ENCODE data around the gene PCMT1.
"Not testable (repeated sequence)": the region's sequence is repeated elsewhere in the genome, so short reads cannot be mapped to it uniquely, and the experiment has no call there.

Gene PCMT1

DNA sequence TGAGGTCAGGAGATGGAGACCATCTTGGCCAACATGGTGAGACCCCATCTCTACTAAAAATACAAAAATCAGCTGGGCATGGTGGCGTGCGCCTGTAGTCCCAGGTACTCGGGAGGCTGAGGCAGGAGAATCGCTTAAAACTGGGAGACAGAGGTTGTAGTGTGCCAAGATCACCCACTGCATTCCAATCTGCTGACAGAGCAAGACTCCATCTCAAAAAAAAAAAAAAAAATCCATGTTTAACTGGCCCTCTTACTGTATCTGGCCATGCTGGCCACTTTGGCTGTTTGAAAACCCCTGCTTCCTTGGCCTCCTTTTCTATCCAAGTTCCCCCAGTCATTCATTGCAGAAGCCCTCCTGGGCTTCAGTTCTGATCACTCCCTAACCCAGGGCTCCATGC lies 94.5 kb downstream of the PCMT1 start:
- H3K9ac ChIP-seq (ENCODE audit: low read length); H3K4me1 ChIP-seq (ENCODE audit: control insufficient read depth, insufficient read depth, low read length); H3K4me3 ChIP-seq (ENCODE audit: low read depth, low read length); H3K9me3 ChIP-seq (ENCODE audit: control insufficient read depth, insufficient read depth, low read depth, low read length); H3K27me3 ChIP-seq (ENCODE audit: control insufficient read depth, insufficient read depth, low read length); H3K27ac ChIP-seq (ENCODE audit: low read depth, low read length); H3K36me3 ChIP-seq (ENCODE audit: control insufficient read depth, insufficient read depth, low read length): not testable (repeated sequence)

DNA sequence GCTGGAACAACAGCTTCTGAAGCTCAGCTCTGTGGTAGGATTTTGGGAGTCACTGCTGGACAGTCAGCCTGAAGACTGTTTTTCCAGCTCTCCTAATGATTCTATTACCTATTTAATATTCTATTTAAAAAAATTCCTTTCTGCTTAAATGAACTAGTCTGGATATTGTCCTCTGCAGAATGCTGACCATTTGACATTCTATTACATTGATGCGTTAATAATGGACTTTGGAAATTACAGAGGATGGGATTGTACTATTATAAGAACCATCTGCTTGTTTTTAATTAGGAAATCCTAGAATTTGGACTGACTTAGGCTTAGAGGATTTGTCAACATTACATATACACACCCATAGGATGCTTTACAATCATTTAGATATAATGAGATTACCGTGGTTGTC lies 94.9 kb downstream of the PCMT1 start:
- no peaks in the 10 kb centered on the region for H3K27me3 ChIP-seq (ENCODE audit: control insufficient read depth, insufficient read depth, low read length)
- no peaks in the 10 kb centered on the region for H3K9me3 ChIP-seq (ENCODE audit: control insufficient read depth, insufficient read depth, low read depth, low read length)
- H3K4me3 ChIP-seq (ENCODE audit: low read depth, low read length) = no peak overlapping the region
- no peak overlapping the region for H3K9ac ChIP-seq (ENCODE audit: low read length)
- no peak overlapping the region for H3K27ac ChIP-seq (ENCODE audit: low read depth, low read length)
- H3K4me1 ChIP-seq (ENCODE audit: control insufficient read depth, insufficient read depth, low read length) = no peaks in the 10 kb centered on the region; the same call in 1 of the 2 replicates
- H3K36me3 ChIP-seq (ENCODE audit: control insufficient read depth, insufficient read depth, low read length) = no peaks in the 10 kb centered on the region

DNA sequence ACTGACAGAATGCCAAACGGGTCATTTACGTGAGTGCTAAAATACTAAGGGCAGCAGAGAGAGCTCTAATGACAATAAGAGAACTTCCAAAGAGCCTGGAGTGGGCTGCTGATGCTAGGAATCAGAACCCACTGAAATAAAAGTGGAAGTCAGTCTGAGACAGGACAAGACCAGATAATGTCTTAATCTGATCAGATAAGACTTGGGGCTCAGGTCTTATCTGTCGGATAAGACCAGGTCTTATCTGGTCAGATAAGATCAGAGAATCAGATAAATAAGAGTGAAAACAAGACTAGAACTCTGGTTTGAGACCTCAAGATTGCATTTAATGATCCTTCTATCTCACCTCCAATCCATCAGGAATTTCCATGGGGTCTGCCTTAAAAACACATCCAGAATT lies 96.0 kb downstream of the PCMT1 start:
- Histone ChIP-seq H3K4me3 (ENCODE audit: low read depth, low read length) (no peak overlapping the region), H3K4me1 (ENCODE audit: control insufficient read depth, insufficient read depth, low read length) (no peaks in the 10 kb centered on the region; the same call in 1 of the 2 replicates), H3K27ac (ENCODE audit: low read depth, low read length) (no peak overlapping the region), H3K27me3 (ENCODE audit: control insufficient read depth, insufficient read depth, low read length) (no peaks in the 10 kb centered on the region), H3K36me3 (ENCODE audit: control insufficient read depth, insufficient read depth, low read length) (no peaks in the 10 kb centered on the region), H3K9me3 (ENCODE audit: control insufficient read depth, insufficient read depth, low read depth, low read length) (no peaks in the 10 kb centered on the region), H3K9ac (ENCODE audit: low read length) (peak overlapping the region; percentile 36)

DNA sequence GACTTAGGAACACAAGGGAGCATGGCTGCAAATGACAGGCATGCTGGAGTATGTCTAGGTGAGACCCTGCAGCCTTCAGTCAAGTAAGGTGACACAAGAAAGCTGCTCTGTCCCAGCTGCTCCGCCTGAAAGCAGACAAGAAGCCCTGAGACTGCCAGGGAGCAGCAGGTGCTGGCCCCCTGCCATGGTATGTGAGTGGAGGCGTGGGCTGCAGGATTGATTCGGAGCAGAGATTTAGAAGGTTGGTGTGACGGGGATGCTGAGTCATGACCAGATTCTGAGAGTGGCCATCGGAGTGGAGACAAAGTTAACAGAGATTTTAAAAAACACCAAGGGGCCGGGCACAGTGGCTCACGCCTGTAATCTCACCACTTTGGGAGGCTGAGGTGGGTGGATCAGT lies 96.8 kb downstream of the PCMT1 start:
- H3K27me3 ChIP-seq (ENCODE audit: control insufficient read depth, insufficient read depth, low read length) = no peaks in the 10 kb centered on the region
- no peaks in the 10 kb centered on the region; the same call in 1 of the 2 replicates for H3K4me1 ChIP-seq (ENCODE audit: control insufficient read depth, insufficient read depth, low read length)
- H3K9ac ChIP-seq (ENCODE audit: low read length) = peak overlapping the region; percentile 12
- no peak overlapping the region for H3K27ac ChIP-seq (ENCODE audit: low read depth, low read length)
- H3K9me3 ChIP-seq (ENCODE audit: control insufficient read depth, insufficient read depth, low read depth, low read length) = no peaks in the 10 kb centered on the region
- no peaks in the 10 kb centered on the region for H3K36me3 ChIP-seq (ENCODE audit: control insufficient read depth, insufficient read depth, low read length)
- no peak overlapping the region for H3K4me3 ChIP-seq (ENCODE audit: low read depth, low read length)

DNA sequence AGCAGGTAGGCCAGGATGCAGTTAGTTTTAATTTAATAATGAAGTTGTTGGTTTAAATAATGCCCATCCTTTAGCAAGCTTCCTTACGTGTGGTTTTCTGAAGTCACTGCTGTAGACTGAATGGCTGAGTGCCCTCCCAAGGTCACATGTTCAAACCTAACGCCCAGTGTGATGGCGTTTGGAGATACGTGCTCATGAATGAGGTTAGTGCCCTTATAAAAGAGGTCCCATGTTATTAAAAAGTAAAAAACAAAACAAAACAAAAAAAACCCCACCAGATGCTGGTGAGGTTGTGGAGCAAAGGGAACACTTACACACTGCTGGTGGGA lies 98.4 kb downstream of the PCMT1 start:
- Histone ChIP-seq H3K27me3 (ENCODE audit: control insufficient read depth, insufficient read depth, low read length) (no peaks in the 10 kb centered on the region), H3K4me1 (ENCODE audit: control insufficient read depth, insufficient read depth, low read length) (no peaks in the 10 kb centered on the region; the same call in 1 of the 2 replicates), H3K4me3 (ENCODE audit: low read depth, low read length) (no peak overlapping the region), H3K9me3 (ENCODE audit: control insufficient read depth, insufficient read depth, low read depth, low read length) (no peaks in the 10 kb centered on the region), H3K36me3 (ENCODE audit: control insufficient read depth, insufficient read depth, low read length) (no peaks in the 10 kb centered on the region), H3K27ac (ENCODE audit: low read depth, low read length) (no peak overlapping the region), H3K9ac (ENCODE audit: low read length) (no peak overlapping the region)

DNA sequence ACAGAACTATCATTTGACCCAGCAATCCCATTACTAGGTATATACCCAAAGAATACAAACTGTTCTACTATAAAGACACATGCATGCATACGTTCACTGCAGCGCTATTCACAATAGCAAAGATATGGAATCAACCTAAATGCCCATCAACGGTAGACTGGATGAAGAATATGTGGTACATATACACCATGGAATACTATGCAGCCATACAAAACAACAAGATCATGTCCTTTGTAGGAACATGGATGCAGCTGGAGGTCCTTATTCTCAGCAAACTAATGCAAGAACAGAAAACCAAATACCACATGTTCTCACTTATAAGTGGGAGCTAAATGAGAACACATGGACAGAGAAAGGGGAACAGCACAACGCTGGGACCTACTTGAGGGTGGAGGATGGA lies 98.8 kb downstream of the PCMT1 start:
- H3K4me3 ChIP-seq (ENCODE audit: low read depth, low read length); H3K27ac ChIP-seq (ENCODE audit: low read depth, low read length); H3K9ac ChIP-seq (ENCODE audit: low read length); H3K4me1 ChIP-seq (ENCODE audit: control insufficient read depth, insufficient read depth, low read length); H3K27me3 ChIP-seq (ENCODE audit: control insufficient read depth, insufficient read depth, low read length); H3K9me3 ChIP-seq (ENCODE audit: control insufficient read depth, insufficient read depth, low read depth, low read length); H3K36me3 ChIP-seq (ENCODE audit: control insufficient read depth, insufficient read depth, low read length): not testable (repeated sequence)

DNA sequence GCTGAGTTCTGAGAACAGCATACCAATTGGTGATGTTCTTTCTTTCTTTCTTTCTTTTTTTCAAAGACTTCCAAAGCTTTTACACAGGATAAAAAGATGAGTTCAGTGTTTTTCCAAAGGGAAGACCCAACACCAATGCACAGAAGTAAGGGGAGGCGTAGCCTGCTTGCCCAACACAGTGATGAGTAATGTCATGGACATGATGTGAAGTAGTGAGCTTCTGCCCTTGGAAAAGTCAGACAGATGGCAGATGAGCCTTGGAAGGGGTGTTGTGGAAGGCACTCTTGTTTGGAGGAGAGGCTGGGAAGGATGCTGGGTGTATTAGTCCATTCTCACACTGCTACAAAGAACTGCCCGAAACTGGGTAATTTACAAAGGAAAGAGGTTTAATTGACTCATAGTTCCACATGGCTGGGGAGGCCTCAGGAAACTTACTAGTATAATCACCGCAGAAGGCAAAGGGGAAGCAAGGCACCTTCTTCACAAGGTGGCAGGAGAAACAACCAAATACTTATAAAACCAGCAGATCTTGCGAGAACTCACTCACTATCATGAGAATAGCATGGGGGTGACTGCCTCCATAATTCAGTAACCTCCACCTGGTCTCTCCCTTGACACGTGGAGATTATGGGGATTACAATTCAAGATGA lies 102.0 kb downstream of the PCMT1 start:
- no peak overlapping the region for H3K27ac ChIP-seq (ENCODE audit: low read depth, low read length)
- peaks cover 15% of the 10 kb centered on the region for H3K4me1 ChIP-seq (ENCODE audit: control insufficient read depth, insufficient read depth, low read length)
- H3K9me3 ChIP-seq (ENCODE audit: control insufficient read depth, insufficient read depth, low read depth, low read length) = no peaks in the 10 kb centered on the region
- H3K27me3 ChIP-seq (ENCODE audit: control insufficient read depth, insufficient read depth, low read length) = no peaks in the 10 kb centered on the region
- H3K36me3 ChIP-seq (ENCODE audit: control insufficient read depth, insufficient read depth, low read length) = no peaks in the 10 kb centered on the region
- no peak overlapping the region for H3K4me3 ChIP-seq (ENCODE audit: low read depth, low read length)
- no peak overlapping the region for H3K9ac ChIP-seq (ENCODE audit: low read length)

DNA sequence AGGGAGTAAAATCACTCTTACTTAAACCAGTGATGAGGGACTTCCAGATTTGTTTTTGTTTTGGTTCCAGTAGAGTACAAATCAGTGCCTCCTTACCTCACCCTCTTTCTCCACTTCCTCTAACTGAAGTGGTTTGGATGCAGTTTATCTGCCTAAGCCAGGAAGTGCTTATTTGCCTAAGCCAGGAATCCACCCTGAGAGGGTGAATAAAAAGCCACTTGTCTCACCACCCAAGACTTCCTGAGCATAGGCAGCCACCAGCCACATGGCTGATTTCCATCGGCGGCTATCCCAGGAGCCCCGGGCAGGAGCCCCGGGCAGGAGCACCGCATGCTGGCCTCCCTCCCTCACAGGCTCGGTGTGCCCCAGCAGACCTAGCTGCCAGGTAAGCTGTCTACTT lies 102.6 kb downstream of the PCMT1 start:
- Histone ChIP-seq H3K36me3 (ENCODE audit: control insufficient read depth, insufficient read depth, low read length) (no peaks in the 10 kb centered on the region), H3K9me3 (ENCODE audit: control insufficient read depth, insufficient read depth, low read depth, low read length) (no peaks in the 10 kb centered on the region), H3K4me3 (ENCODE audit: low read depth, low read length) (no peak overlapping the region), H3K27me3 (ENCODE audit: control insufficient read depth, insufficient read depth, low read length) (no peaks in the 10 kb centered on the region), H3K27ac (ENCODE audit: low read depth, low read length) (no peak overlapping the region), H3K4me1 (ENCODE audit: control insufficient read depth, insufficient read depth, low read length) (peaks cover 15% of the 10 kb centered on the region), H3K9ac (ENCODE audit: low read length) (no peak overlapping the region)

DNA sequence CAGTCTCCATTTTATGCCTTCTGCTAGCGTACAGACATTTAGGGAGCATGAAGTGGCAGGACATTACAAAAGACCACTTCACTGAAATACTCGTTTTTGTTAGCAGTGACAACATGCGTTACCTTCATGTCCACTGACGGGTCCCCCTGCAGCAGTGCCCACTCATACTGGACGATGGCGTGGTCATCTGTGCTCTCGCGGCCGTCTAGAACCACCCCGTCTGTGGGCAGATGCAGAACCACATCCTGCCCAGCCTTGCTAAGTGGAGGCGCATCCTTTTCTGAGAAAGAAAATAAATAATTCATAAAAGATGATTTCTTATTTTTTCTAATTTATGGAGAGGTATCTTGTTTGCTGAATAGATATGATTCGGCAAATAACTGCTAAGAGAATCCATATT lies 103.3 kb downstream of the PCMT1 start:
- Histone ChIP-seq H3K4me3 (ENCODE audit: low read depth, low read length) (no peak overlapping the region), H3K27me3 (ENCODE audit: control insufficient read depth, insufficient read depth, low read length) (no peaks in the 10 kb centered on the region), H3K9me3 (ENCODE audit: control insufficient read depth, insufficient read depth, low read depth, low read length) (no peaks in the 10 kb centered on the region), H3K9ac (ENCODE audit: low read length) (no peak overlapping the region), H3K4me1 (ENCODE audit: control insufficient read depth, insufficient read depth, low read length) (peaks cover 15% of the 10 kb centered on the region), H3K27ac (ENCODE audit: low read depth, low read length) (no peak overlapping the region), H3K36me3 (ENCODE audit: control insufficient read depth, insufficient read depth, low read length) (no peaks in the 10 kb centered on the region)

DNA sequence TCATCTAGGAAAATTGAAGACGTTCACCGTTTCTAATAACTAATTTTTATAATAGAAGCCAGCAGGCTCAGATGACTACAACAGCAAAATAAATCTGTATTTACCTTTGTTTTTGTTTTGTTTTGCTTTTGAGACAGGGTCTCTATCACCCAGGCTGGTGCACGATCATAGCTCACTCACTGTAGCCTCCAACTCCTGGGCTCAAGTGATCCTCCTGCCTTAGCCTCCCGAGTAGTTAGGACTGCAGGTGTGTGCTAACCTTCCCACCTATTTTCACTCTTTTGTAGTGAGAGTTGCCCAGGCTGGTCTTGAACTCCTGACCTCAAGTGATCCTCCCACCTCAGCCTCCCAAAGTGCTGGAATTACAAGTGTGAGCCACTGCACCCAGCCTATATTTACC lies 104.5 kb downstream of the PCMT1 start:
- not testable (repeated sequence) for H3K9me3 ChIP-seq (ENCODE audit: control insufficient read depth, insufficient read depth, low read depth, low read length); H3K9ac ChIP-seq (ENCODE audit: low read length); H3K27ac ChIP-seq (ENCODE audit: low read depth, low read length); H3K36me3 ChIP-seq (ENCODE audit: control insufficient read depth, insufficient read depth, low read length); H3K4me3 ChIP-seq (ENCODE audit: low read depth, low read length); H3K27me3 ChIP-seq (ENCODE audit: control insufficient read depth, insufficient read depth, low read length)
- H3K4me1 ChIP-seq (ENCODE audit: control insufficient read depth, insufficient read depth, low read length) = peaks cover 15% of the 10 kb centered on the region

DNA sequence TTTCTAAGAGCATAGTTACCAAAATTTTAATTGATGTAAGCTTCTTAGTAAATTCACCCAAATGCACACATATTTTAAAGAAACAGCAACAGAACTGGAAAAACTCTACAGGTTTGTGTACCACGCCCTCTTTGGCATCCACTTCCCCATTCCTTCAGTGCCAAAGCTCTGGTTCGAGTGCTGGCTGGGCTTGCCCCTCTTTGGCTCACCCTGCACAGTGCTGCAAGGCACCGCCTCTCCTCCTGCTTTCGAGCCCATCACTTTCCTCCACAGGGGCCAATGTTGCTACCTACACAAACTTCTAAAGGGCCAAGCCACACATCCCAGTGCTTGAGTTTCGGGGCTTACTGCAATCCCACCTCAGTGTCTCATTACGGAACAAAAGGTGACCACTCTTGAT lies 105.0 kb downstream of the PCMT1 start:
- Histone ChIP-seq H3K4me3 (ENCODE audit: low read depth, low read length) (no peak overlapping the region), H3K4me1 (ENCODE audit: control insufficient read depth, insufficient read depth, low read length) (peaks cover 15% of the 10 kb centered on the region), H3K27ac (ENCODE audit: low read depth, low read length) (no peak overlapping the region), H3K9ac (ENCODE audit: low read length) (no peak overlapping the region), H3K9me3 (ENCODE audit: control insufficient read depth, insufficient read depth, low read depth, low read length) (no peaks in the 10 kb centered on the region), H3K36me3 (ENCODE audit: control insufficient read depth, insufficient read depth, low read length) (no peaks in the 10 kb centered on the region), H3K27me3 (ENCODE audit: control insufficient read depth, insufficient read depth, low read length) (no peaks in the 10 kb centered on the region)

Data from HUES6 (cell line).